H1 (cell line): ENCODE data around the gene PLPPR1.

Experiments
- CBX8 ChIP-seq: fragments of 300-800, 300-1000 bp; sonication (generic); IDR thresholded peaks from 2 replicates; pipeline ENCODE4 v1.7.1; 2016; ENCODE audit warnings: low read depth, low read length, borderline replicate concordance
- CEBPB ChIP-seq: IDR thresholded peaks from 2 replicates; pipeline ENCODE4 v1.6.1; 2012; ENCODE audit warnings: low read depth, low read length
- GABPA ChIP-seq: IDR thresholded peaks from 2 replicates; pipeline ENCODE4 v1.6.1; 2011; ENCODE audit warnings: mild to moderate bottlenecking, low read length, moderate library complexity, borderline replicate concordance; ENCODE audit not compliant: insufficient read depth
- RAD21 ChIP-seq, 2 experiments: IDR thresholded peaks in 1 of 2; conservative IDR thresholded peaks in 1 of 2; 2 replicates each; pipeline ENCODE4 v1.6.1; 2011; ENCODE audit warnings: low read depth in 2 of 2, low read length in 2 of 2, improper control_type of control experiment in 1 of 2, inconsistent platforms in 1 of 2, mild to moderate bottlenecking in 1 of 2, moderate library complexity in 1 of 2

DNA sequence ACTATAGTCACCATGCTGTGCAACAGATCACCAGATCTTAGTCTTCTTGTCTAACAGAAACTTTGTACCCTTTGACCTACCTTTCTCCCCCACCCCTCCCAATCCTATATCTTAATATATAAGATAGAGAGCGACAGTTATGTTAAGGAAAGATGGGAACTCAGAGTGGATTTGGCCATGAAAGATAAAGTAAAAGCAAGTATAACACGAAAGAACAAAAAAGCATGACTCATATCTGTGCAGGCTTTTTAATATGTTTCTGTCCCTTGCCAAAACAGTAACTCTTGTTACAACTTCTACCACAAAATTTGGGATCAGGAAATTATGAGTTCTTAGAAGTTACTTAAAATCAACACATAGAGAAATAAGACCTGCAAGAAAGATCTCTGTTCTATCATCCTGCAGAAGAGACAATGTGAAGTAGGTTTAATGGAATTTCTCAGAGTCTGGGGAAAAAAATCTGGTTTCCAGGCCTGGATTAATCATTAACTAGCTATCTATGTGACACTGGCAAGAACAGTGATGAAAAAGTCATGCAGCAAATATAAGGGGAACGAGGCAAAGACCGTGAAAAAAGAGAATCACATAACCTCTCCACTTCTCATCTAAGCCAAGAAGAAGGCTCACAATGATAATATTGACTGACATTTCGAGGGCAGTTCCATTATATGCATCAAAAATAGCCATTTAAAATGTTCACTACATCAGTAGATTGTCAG is 337.7 kb downstream of the PLPPR1 start:
- no peak for TF ChIP-seq GABPA
- no peak for TF ChIP-seq CEBPB
- no peak for TF ChIP-seq RAD21 (IDR thresholded peaks at IDR 0.05 in 1 of 2, conservative IDR thresholded peaks at IDR 0.05 in 1 of 2; ENCODE audit: low read depth in 2 of 2, low read length in 2 of 2)
- TF ChIP-seq CBX8 = no peak
